Chondrocyte (in vitro differentiated cells): ENCODE measurements around the gene ST7. TPM values are rescaled to one million over a fixed set of nuclear protein-coding genes. Genes with fewer than 3 reads are reported as not detected.

ENCODE experiments used
- DNase-seq: peaks from one replicate; pipeline ENCODE4 v3.0.0; 2021; ENCODE audit warnings: mixed read lengths, low spot score
- H3K27ac Mint-ChIP-seq: one replicate; pipeline ENCODE4 v1.8.0; 2021; ENCODE audit warnings: mild to moderate bottlenecking, moderate library complexity, mixed read lengths; ENCODE audit not compliant: unreplicated experiment
- H3K27me3 Mint-ChIP-seq: 2 replicates; pipeline ENCODE4 v1.8.0; 2021; ENCODE audit warnings: low read depth, mixed read lengths
- H3K36me3 Mint-ChIP-seq: 2 replicates; pipeline ENCODE4 v1.8.0; 2021; ENCODE audit warnings: low read depth, mixed read lengths
- H3K4me1 Mint-ChIP-seq: 2 replicates; pipeline ENCODE4 v1.8.0; 2021; ENCODE audit warnings: low read depth, mild to moderate bottlenecking, mixed read lengths
- H3K4me3 Mint-ChIP-seq: one replicate; pipeline ENCODE4 v1.8.0; 2021; ENCODE audit warnings: mild to moderate bottlenecking, moderate library complexity, mixed read lengths; ENCODE audit not compliant: unreplicated experiment
- H3K9me3 Mint-ChIP-seq: 2 replicates; pipeline ENCODE4 v1.8.0; 2021; ENCODE audit warnings: low read depth, mixed read lengths
- CTCF ChIP-seq: fragments of 200-600 bp; sonication (generic); IDR thresholded peaks from 2 replicates; pipeline ENCODE4 v1.5.0; 2021; ENCODE audit warnings: antibody characterized with exemption, mild to moderate bottlenecking, moderate library complexity
- total RNA-seq: library from RNA; stranded (reverse); gene quantifications from 3 replicates; pipeline ENCODE4 v1.2.1, GENCODE V29; 2021

ST7 gene
- total RNA-seq, 1 donor from 2014 or later = 69.7 TPM

GRCh38 chr7:117066668-117067067 is 113.4 kb downstream of the ST7 start:
- Mint-ChIP-seq H3K4me1 (peaks cover 72% of the 10 kb centered on the region), H3K27ac (no peak overlapping the region), H3K4me3 (no peak overlapping the region), H3K36me3 (no peaks in the 10 kb centered on the region), H3K9me3 (no peaks in the 10 kb centered on the region), H3K27me3 (no peaks in the 10 kb centered on the region)
- DNase-seq = no peak
- TF ChIP-seq CTCF = no peak

- Mint-ChIP-seq H3K4me1 (peaks cover 72% of the 10 kb centered on the region), H3K4me3 (no peak overlapping the region), H3K9me3 (no peaks in the 10 kb centered on the region), H3K36me3 (no peaks in the 10 kb centered on the region), H3K27ac (peak overlapping the region; percentile 45), H3K27me3 (no peaks in the 10 kb centered on the region)
- no peak for DNase-seq
- TF ChIP-seq CTCF = no peak
These were observed 114.0 kb downstream of the ST7 start for GRCh38 chr7:117067340-117067739.

- no peak overlapping the region for H3K4me3 Mint-ChIP-seq
- TF ChIP-seq CTCF = no peak
- H3K36me3 Mint-ChIP-seq = no peaks in the 10 kb centered on the region
- H3K4me1 Mint-ChIP-seq = peaks cover 75% of the 10 kb centered on the region
- no peak overlapping the region for H3K27ac Mint-ChIP-seq
- H3K27me3 Mint-ChIP-seq = no peaks in the 10 kb centered on the region
- no peak for DNase-seq
- H3K9me3 Mint-ChIP-seq = no peaks in the 10 kb centered on the region
These were observed 115.3 kb downstream of the ST7 start for GRCh38 chr7:117068511-117069145.

- no peak for TF ChIP-seq CTCF
- no peak for DNase-seq
- H3K4me3 Mint-ChIP-seq = no peak overlapping the region
- H3K36me3 Mint-ChIP-seq = no peaks in the 10 kb centered on the region
- H3K9me3 Mint-ChIP-seq = no peaks in the 10 kb centered on the region
- peaks cover 79% of the 10 kb centered on the region for H3K4me1 Mint-ChIP-seq
- H3K27me3 Mint-ChIP-seq = no peaks in the 10 kb centered on the region
- H3K27ac Mint-ChIP-seq = no peak overlapping the region
These were observed 116.1 kb downstream of the ST7 start for GRCh38 chr7:117069379-117069778.

- Mint-ChIP-seq H3K27ac (no peak overlapping the region), H3K36me3 (no peaks in the 10 kb centered on the region), H3K9me3 (no peaks in the 10 kb centered on the region), H3K27me3 (no peaks in the 10 kb centered on the region), H3K4me1 (peaks cover 72% of the 10 kb centered on the region), H3K4me3 (no peak overlapping the region)
- DNase-seq = no peak
- TF ChIP-seq CTCF = no peak
These were observed 118.2 kb downstream of the ST7 start for GRCh38 chr7:117071551-117071950.
